ENCODE data around the gene ZNF331. TPM values are rescaled to one million over a fixed set of nuclear protein-coding genes. Genes with fewer than 3 reads are reported as not detected.

ZNF331 gene
- polyA plus RNA-seq, 3 donors = 6.6 to 42.4 (median 9.5) TPM

DNA sequence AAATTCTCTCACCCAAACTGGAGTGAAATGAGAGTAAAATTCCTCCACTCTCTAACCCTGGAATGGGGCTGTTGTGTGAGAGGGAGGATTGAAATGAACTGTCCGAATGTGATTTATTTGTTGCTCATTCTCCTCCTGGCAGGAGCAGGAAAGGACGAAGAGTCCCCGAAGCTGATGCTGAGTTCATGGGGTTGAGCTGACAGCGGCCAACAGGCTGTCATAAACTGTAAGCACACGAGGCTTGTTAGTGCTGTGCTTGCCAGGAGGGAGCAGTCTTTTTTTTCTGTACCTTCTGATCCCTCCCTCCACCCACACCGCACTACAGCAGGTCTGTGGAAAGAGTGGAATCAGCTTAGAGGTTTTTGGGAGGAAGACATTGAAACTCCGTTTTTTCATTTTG is 33.1 kb upstream of the ZNF331 start:
- Mint-ChIP-seq H3K36me3 (no peaks in the 10 kb centered on the region), H3K4me3 (no peak overlapping the region), H3K9me3 (peaks cover 5 to 25% (median 19%) of the 10 kb centered on the region in 7 donors), H3K27me3 (ENCODE audit: low read depth in 3 of 3) (peaks cover 0 to 14% (median 6%) of the 10 kb centered on the region in 3 donors), H3K4me1 (peaks cover 2% of the 10 kb centered on the region), H3K27ac (no peak overlapping the region)
- TF ChIP-seq, protein P1, sequence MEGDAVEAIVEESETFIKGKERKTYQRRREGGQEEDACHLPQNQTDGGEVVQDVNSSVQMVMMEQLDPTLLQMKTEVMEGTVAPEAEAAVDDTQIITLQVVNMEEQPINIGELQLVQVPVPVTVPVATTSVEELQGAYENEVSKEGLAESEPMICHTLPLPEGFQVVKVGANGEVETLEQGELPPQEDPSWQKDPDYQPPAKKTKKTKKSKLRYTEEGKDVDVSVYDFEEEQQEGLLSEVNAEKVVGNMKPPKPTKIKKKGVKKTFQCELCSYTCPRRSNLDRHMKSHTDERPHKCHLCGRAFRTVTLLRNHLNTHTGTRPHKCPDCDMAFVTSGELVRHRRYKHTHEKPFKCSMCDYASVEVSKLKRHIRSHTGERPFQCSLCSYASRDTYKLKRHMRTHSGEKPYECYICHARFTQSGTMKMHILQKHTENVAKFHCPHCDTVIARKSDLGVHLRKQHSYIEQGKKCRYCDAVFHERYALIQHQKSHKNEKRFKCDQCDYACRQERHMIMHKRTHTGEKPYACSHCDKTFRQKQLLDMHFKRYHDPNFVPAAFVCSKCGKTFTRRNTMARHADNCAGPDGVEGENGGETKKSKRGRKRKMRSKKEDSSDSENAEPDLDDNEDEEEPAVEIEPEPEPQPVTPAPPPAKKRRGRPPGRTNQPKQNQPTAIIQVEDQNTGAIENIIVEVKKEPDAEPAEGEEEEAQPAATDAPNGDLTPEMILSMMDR (IDR thresholded peaks at IDR 0.05) = no peak
- Histone ChIP-seq H4K20me1 (ENCODE audit: insufficient read depth, low read length) (no peaks in the 10 kb centered on the region), H3K36me3 (replicated peaks in 1 of 2; ENCODE audit: control insufficient read depth in 1 of 2, insufficient read depth in 2 of 2, low read length in 2 of 2) (no peaks in the 10 kb centered on the region), H3K4me2 (replicated peaks; ENCODE audit: extremely low read depth, low read length, poor library complexity, severe bottlenecking) (no peak overlapping the region), H3K4me3 (replicated peaks in 1 of 3; ENCODE audit: low read depth in 2 of 3, low read length in 3 of 3) (no peak overlapping the region), H2AFZ (ENCODE audit: insufficient read depth, low read depth, low read length, poor library complexity, severe bottlenecking) (no peak overlapping the region), H3K4me1 (ENCODE audit: control insufficient read depth in 1 of 2, insufficient read depth in 2 of 2, low read length in 2 of 2) (no peaks in the 10 kb centered on the region), H3K9ac (ENCODE audit: insufficient read depth, low read length, poor library complexity, severe bottlenecking) (no peak overlapping the region), H3K27me3 (ENCODE audit: control insufficient read depth in 2 of 2, insufficient read depth in 2 of 2, low read length in 2 of 2) (peaks cover 0 to 2% of the 10 kb centered on the region in 2 donors), H3K9me3 (replicated peaks in 1 of 2; ENCODE audit: control insufficient read depth in 1 of 2, insufficient read depth in 1 of 2, low read length in 2 of 2) (peaks cover 6% of the 10 kb centered on the region in 2 donors), H3K79me2 (ENCODE audit: insufficient read depth, low read length) (no peaks in the 10 kb centered on the region), H3K27ac (ENCODE audit: low read depth in 1 of 2, low read length in 2 of 2) (no peak overlapping the region)
- DNase-seq = no peak
- intact Hi-C loops (cut with micrococcal nuclease) = no loop called here
- WGBS (ENCODE audit: insufficient coverage) = 62% methylated on average over 4 of the region's 7 CpGs

DNA sequence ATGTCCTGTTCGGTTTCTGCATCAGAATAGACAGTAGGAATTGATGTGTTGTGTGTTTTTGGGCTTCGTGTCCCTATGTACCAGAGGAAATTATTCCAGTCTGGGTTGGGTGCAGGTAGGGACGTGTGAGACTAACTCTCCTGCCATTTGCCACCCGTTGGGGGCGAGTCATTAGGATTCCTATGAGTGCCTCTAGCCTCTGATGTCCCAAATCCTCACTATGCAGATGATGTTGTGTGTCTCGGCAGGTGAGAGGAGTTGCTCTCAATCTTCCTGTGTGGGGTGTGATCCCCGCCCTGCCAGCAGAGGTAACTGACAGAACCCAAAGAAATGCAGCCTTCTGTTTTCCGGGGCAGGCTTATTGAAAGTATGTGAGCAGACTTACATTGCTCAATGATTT is 31.2 kb upstream of the ZNF331 start:
- Histone ChIP-seq H3K36me3 (replicated peaks in 1 of 2; ENCODE audit: control insufficient read depth in 1 of 2, insufficient read depth in 2 of 2, low read length in 2 of 2) (no peaks in the 10 kb centered on the region), H2AFZ (ENCODE audit: insufficient read depth, low read depth, low read length, poor library complexity, severe bottlenecking) (no peak overlapping the region), H3K9me3 (replicated peaks in 1 of 2; ENCODE audit: control insufficient read depth in 1 of 2, insufficient read depth in 1 of 2, low read length in 2 of 2) (peaks cover 0 to 6% of the 10 kb centered on the region in 2 donors), H3K4me1 (ENCODE audit: control insufficient read depth in 1 of 2, insufficient read depth in 2 of 2, low read length in 2 of 2) (no peaks in the 10 kb centered on the region), H3K9ac (ENCODE audit: insufficient read depth, low read length, poor library complexity, severe bottlenecking) (no peak overlapping the region), H3K4me2 (replicated peaks; ENCODE audit: extremely low read depth, low read length, poor library complexity, severe bottlenecking) (no peak overlapping the region), H3K79me2 (ENCODE audit: insufficient read depth, low read length) (no peaks in the 10 kb centered on the region), H3K4me3 (replicated peaks in 1 of 3; ENCODE audit: low read depth in 2 of 3, low read length in 3 of 3) (no peak overlapping the region), H4K20me1 (ENCODE audit: insufficient read depth, low read length) (no peaks in the 10 kb centered on the region), H3K27me3 (ENCODE audit: control insufficient read depth in 2 of 2, insufficient read depth in 2 of 2, low read length in 2 of 2) (peaks cover 0 to 2% of the 10 kb centered on the region in 2 donors), H3K27ac (ENCODE audit: low read depth in 1 of 2, low read length in 2 of 2) (no peak overlapping the region)
- H3K27ac Mint-ChIP-seq = no peak overlapping the region
- H3K36me3 Mint-ChIP-seq = no peaks in the 10 kb centered on the region
- intact Hi-C loops (cut with micrococcal nuclease) = no loop called here
- 85% methylated on average over 7 of the region's 8 CpGs for WGBS (ENCODE audit: insufficient coverage)
- TF ChIP-seq, protein P1 (IDR thresholded peaks at IDR 0.05) = no peak
- DNase-seq = no peak
- H3K4me1 Mint-ChIP-seq = peaks cover 2% of the 10 kb centered on the region
- H3K9me3 Mint-ChIP-seq = peaks cover 2 to 17% (median 12%) of the 10 kb centered on the region in 7 donors
- H3K4me3 Mint-ChIP-seq = peak overlapping the region in 1 of 2 donors; percentile 30
- peaks cover 0 to 14% (median 6%) of the 10 kb centered on the region in 3 donors for H3K27me3 Mint-ChIP-seq (ENCODE audit: low read depth in 3 of 3)

Measured in CD14-positive monocyte (primary cell).